ENCODE measurements around the gene CSMD2. TPM values are rescaled to one million over a fixed set of nuclear protein-coding genes. Genes with fewer than 3 reads are reported as not detected.

The CSMD2 gene
- total RNA-seq, 4 donors from 2014 or later = 0.60 to 2.5 (median 1.2) TPM

DNA sequence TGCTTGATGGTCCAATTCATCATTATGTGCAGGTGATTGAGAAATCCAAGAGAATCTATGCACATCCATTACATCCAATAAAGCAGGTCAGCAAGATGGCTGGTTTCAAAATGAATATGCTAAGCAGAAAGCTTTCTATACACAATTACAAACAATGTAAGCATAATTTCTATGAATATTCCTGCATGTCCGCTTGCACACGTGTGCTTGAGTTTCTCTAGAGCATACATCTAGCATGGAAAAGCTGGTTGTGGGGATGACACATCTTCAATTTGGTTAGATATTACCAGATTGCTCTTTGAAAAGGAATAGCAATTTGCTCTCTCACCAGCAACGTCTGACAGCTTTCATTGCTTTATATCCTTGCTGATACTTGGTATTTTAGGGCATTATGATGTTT lies 461.6 kb downstream of the CSMD2 start:
- H3K36me3 ChIP-seq = no peaks in the 10 kb centered on the region
- H3K27ac ChIP-seq = no peak overlapping the region
- no peak for DNase-seq (ENCODE audit: low spot score in 2 of 2)
- peaks cover 0 to 6% of the 10 kb centered on the region in 2 donors for H3K27me3 ChIP-seq
- H3K9me3 ChIP-seq = no peaks in the 10 kb centered on the region
- WGBS, 2 donors = 69 to 83% methylated on average over 3 of the region's 3 CpGs
- no peak overlapping the region for H3K4me3 ChIP-seq
- no peaks in the 10 kb centered on the region for H3K4me1 ChIP-seq
- TF ChIP-seq POLR2A (IDR thresholded peaks at IDR 0.05) = no peak
- TF ChIP-seq, protein P1, sequence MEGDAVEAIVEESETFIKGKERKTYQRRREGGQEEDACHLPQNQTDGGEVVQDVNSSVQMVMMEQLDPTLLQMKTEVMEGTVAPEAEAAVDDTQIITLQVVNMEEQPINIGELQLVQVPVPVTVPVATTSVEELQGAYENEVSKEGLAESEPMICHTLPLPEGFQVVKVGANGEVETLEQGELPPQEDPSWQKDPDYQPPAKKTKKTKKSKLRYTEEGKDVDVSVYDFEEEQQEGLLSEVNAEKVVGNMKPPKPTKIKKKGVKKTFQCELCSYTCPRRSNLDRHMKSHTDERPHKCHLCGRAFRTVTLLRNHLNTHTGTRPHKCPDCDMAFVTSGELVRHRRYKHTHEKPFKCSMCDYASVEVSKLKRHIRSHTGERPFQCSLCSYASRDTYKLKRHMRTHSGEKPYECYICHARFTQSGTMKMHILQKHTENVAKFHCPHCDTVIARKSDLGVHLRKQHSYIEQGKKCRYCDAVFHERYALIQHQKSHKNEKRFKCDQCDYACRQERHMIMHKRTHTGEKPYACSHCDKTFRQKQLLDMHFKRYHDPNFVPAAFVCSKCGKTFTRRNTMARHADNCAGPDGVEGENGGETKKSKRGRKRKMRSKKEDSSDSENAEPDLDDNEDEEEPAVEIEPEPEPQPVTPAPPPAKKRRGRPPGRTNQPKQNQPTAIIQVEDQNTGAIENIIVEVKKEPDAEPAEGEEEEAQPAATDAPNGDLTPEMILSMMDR (IDR thresholded peaks at IDR 0.05) = no peak
- no peak for TF ChIP-seq EP300 (IDR thresholded peaks at IDR 0.05)

DNA sequence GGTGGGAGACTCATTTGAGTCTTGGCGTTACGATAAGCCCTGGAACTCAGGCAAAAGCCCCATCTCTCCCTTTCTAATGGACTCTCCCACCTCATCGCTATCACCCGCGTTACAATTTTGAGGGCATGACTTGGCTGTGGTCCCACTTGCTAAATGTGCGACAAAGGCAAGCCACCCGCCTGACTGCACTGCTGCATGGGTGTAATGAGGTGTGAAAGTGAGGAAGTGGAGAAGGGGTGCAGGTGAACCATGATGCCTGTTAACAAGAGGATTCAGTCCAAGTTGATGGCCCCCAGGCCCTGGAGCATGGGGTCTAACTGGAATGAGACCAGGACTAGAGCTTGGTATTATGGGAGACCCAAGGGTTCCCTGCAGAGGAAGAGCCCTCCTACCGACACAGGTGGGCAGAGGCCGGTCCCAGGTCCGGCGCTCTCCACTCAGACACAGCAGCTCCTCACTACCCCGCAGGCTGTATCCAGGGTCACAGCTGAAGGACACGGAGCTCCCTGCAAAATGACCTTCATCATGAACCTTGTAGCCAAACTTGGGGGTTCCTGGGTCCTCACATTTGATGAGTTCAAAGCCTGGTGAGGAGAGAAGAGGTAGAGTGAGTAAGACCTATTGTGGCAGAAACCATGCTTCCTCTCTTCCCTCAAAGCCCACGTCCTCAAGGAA lies 466.5 kb downstream of the CSMD2 start:
- WGBS, 2 donors = 88 to 93% methylated on average over 14 of the region's 14 CpGs

DNA sequence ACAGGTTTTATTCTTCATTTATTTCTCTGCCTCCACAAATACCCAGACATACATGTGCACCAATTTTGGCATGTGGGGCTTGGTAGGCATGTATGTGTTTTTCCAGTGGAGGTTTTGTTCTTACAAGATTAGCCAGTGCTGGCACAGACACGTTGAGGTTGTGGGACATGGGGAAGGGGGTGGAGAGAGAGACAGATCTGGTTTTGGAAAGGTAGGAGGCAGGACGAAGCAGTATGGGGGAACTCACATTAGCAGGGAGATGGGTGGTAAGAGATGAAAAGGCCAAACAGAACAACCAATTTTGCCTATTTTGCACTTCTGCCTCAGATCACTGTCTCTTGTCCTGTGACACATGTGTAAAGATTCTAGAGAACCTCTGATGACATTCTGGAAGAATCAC lies 467.2 kb downstream of the CSMD2 start:
- H3K36me3 ChIP-seq = no peaks in the 10 kb centered on the region
- no peak overlapping the region for H3K4me3 ChIP-seq
- no peaks in the 10 kb centered on the region for H3K27me3 ChIP-seq
- TF ChIP-seq, protein P1 (IDR thresholded peaks at IDR 0.05) = no peak
- TF ChIP-seq POLR2A (IDR thresholded peaks at IDR 0.05) = no peak
- no peak for TF ChIP-seq EP300 (IDR thresholded peaks at IDR 0.05)
- H3K27ac ChIP-seq = no peak overlapping the region
- H3K9me3 ChIP-seq = no peaks in the 10 kb centered on the region
- WGBS, 2 donors = 74 to 82% methylated on average over 2 of the region's 2 CpGs
- no peaks in the 10 kb centered on the region for H3K4me1 ChIP-seq
- DNase-seq (ENCODE audit: low spot score in 2 of 2) = no peak

More for the DNA sequence above, 466.5 kb downstream of the CSMD2 start:
- TF ChIP-seq POLR2A (IDR thresholded peaks at IDR 0.05) (no peak), EP300 (IDR thresholded peaks at IDR 0.05) (no peak)
- TF ChIP-seq, protein P1 (IDR thresholded peaks at IDR 0.05) = no peak
- H3K36me3 ChIP-seq = no peaks in the 10 kb centered on the region
- H3K27me3 ChIP-seq = no peaks in the 10 kb centered on the region
- no peak overlapping the region for H3K4me3 ChIP-seq
- no peak overlapping the region for H3K27ac ChIP-seq
- no peak for DNase-seq (ENCODE audit: low spot score in 2 of 2)
- H3K9me3 ChIP-seq = no peaks in the 10 kb centered on the region
- H3K4me1 ChIP-seq = no peaks in the 10 kb centered on the region

DNA sequence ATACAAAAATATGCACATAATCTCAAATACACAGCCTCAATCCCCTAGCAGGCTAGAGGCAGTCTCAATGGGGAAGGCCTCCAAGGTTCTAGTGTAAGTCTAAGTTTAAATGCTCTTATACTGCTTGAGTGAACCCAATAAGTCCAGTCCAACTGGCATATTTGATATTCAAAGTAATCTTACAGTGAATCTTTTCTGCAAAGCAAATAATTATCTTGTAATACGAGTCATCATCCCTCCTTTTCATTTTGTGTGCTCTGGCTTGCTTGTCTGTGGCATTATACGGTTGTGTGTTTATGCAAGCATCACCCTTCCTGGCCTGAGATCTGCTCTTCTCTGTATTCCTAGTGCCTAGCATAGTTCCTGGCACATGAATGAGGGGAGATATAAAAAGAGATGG lies 468.1 kb downstream of the CSMD2 start:
- no peak for DNase-seq (ENCODE audit: low spot score in 2 of 2)
- Histone ChIP-seq H3K27me3 (no peaks in the 10 kb centered on the region), H3K36me3 (no peaks in the 10 kb centered on the region), H3K27ac (no peak overlapping the region), H3K9me3 (no peaks in the 10 kb centered on the region), H3K4me3 (no peak overlapping the region), H3K4me1 (no peaks in the 10 kb centered on the region)
- TF ChIP-seq, protein P1 (IDR thresholded peaks at IDR 0.05) = no peak
- TF ChIP-seq EP300 (IDR thresholded peaks at IDR 0.05) (no peak), POLR2A (IDR thresholded peaks at IDR 0.05) (no peak)
- WGBS, 2 donors = 67 to 76% methylated on average over 2 of the region's 2 CpGs

DNA sequence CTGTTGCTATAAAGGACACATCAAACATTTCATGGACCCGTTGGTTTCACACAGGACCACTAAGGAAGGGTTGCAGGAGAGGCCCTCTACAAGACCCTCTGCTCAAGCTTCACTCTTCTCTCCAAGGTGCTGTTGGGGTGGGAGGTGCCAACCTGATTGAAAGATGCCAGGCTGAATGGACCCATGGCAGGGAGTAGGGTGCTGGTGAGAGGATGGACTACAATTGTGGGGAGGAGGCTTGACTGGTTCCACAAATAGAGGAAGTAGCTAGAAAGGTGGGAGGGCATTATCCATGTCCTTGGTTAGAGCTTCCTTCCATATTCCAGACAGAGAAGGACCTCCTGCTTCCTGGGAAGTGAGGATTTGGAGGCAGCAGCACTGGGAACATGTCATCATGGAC lies 468.7 kb downstream of the CSMD2 start:
- Histone ChIP-seq H3K27me3 (no peaks in the 10 kb centered on the region), H3K4me1 (no peaks in the 10 kb centered on the region), H3K9me3 (no peaks in the 10 kb centered on the region), H3K36me3 (no peaks in the 10 kb centered on the region), H3K4me3 (no peak overlapping the region), H3K27ac (no peak overlapping the region)
- WGBS, 2 donors = 80 to 85% methylated on average over 1 of the region's 1 CpG
- TF ChIP-seq POLR2A (IDR thresholded peaks at IDR 0.05) (no peak), EP300 (IDR thresholded peaks at IDR 0.05) (no peak)
- TF ChIP-seq, protein P1 (IDR thresholded peaks at IDR 0.05) = no peak
- DNase-seq (ENCODE audit: low spot score in 2 of 2) = no peak
